ENCODE results near the gene KCNQ4.

KCNQ4 gene

DNA sequence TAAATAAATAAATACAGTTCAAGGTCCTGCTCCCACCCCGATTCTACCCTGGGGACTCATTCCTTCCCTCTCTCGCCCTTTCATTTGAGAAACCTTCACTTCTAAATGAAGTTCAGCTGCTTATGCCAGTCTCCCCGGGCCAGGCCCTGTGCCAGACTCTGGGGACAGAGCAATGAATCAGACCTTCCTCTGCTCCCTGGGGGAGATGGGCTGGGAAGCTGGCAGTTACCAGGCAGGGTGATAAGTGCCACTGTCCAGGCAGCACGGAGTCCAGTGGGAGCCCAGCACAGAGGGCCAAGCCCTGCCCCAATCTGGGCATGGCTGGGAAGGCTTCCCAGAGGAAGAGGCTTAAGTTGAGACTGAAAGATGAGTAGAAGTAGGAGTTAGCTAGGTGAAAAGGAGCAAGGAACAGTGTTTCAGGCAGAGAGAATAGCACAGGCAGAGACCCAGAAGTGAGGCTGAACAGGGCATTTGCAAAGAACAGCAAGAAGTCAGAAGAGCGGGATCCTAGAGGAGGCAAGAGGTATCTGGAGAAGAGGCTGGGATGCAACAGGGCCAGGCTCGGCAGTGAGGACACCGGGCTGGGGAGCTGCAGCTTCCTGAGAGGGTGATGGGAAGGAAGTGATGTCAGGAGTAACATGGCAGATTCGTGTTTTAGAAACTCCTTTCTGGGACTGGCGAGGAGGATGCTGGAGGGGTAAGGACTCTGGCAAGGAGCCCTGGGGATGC, 13.5 kb downstream of the KCNQ4 start:
- no peak for FAIRE-seq

DNA sequence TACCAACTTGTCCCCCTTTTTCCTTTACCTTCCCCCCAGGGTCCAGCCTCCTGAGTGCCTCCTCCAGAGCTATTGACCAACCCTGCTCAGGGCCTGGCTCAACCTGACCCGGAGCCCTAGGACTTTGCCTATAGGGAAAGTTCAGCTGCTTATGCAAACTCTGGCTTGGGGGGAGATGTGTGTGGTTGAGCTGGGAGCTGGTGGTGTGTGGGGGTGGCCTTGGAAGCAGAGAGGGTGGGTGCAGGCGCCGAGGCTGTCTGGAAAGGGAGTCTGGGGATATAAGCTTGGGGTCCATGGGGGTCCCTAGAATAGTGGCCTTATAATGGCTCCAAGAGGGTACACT, 14.1 kb downstream of the KCNQ4 start:
- FAIRE-seq = no peak

DNA sequence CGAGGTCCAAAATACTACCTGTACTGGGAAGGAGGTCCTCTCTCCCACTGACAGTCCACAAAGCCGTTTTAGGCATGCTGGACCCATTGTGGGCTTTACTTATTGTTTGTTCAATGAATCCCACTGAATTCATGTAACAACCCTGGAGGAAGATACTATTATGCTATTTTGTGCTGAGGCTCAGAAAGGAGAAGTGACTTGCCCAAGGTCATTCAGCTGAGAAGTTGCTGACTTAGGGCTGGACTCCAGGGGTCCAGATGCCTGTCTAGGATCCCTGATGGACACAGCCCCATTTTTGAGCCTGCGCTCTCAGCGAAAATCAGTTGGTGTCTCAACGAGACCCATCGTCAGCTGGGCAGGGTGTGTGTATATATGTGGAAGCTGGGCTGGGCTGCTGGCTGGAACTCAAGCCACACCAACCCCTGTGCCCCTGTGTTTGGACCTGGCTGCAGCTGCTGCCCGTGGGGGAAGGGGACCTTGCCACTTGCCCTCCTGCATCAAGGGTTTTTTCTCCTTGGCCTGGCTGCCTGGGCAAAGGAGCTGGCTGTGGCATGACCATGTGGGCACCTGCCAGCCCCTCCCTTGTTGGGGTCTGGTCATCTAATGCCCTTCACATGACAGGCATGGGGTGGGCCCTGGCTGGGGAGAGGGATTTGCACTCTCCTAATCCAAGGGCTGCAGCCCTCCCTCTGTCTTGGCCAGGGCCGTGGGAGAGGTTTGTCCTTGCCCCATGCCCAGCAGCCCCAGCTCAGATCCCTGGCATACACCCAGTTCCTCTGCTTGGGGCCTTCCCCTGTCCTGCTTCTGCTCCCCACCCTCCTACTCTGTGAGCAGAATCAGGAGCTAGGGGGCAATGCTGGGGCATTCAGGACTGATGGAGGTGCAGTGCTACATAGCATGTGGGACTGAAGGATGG, 15.0 kb downstream of the KCNQ4 start:
- FAIRE-seq = no peak

DNA sequence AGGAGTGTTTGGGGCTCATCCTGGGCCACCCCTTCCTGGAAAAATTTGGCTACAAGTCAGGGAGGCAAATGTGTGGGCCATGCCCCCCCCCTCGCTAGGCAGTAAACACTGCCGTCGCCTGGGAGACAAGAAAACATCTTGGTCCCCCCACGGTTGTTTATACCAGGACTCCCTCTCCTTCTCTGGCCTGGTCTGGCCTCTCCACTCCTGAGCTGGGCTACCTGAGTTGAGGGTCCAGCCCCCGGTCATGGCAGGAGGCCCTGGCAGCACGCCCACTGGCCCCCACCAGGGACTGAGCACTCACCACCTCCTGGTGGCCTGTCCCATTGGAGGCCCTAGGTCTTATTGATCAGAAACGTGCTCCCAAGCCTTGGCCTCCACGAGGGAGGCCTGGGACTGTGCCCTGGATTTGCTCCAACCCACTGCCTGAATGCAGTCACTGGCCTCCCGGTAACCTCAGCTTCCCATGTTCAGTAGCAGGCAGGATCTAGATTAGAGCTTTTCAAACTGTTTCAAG, 15.8 kb downstream of the KCNQ4 start:
- no peak for FAIRE-seq

DNA sequence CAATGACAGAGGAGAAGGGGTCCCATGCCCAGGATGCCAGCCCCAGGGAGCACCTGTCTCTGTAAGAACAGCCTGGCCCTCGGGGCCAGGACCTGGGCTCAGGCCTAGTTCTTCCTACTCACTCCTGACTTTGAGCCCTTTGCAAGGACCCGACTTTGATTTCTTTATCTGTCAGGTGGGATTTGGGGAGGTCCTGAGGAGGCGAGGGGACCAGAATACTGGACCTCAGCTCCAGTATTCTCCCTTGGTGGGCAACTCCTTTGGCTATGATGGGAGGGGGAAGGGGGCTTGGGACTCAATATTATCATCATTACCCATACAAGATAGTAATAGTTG, 18.1 kb downstream of the KCNQ4 start:
- no peak for FAIRE-seq

DNA sequence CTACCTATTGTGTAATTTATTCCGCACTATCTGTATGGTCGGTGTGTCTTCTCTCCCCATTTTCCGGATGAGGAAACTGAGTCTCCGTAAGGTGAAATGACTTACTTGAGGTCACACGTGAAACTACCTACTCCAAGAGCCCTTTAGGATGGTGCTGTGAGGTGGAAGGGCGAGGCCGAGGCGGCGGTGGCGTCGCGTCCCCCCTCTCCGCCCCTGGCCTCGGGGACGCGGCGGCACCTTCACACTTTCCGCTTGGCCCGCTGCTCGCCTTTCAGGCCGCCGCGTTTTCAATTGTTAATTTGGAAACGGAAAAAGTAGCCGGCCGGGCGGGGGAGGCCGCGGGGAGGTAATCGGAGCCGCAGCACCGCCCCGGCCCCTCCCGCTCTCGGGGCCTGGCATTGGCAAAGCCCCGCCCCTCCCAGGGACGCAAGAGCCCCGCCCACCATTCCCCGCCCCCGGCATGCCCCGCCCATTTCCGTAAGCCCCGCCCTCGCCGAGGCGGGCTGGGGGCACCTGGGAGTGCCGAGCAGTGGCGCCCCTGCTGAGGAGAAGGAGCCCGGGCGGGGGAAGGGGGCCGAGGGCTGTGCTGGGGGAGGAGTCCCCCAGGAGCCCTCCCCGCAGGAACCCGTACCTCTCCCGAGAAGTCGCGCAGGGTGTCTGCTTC, 18.6 kb downstream of the KCNQ4 start:
- no peak for FAIRE-seq

DNA sequence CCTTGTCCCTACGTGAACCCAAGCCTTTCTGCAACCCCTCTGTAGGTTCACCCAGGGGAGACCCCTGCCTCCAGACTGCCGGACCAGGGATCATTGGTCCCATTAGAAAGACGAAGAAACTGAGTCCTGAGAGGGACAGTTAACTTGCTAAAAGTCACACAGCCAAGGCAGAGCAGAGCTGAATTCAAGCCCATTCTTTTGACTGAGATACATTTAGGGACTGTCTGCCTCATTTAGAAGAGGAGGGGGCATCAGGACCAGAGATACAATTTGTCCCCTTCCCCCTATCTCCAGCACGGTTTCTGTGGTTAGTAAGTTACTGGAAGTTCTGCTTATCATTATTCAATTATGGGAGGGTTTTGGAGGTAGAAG, 19.1 kb downstream of the KCNQ4 start:
- no peak for FAIRE-seq

DNA sequence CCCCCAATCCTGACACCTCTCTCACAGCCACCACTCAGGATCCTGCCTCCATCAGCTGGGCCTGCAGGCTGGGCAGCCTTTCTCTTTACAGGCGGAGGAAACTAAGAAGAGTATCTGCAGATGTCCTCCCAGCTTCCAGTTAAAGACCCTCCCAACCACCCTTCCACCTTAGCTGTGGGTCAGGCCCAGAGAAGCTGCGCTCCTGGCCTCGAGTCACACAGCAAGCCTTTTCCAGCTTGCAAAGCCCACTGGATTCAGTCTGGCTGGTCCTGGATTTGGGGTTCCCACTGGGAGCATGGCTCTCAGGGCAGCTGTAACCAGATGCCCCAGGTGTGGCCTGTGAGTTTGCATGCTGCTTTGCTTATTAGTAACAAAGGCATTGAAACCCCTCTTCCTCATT, 19.9 kb downstream of the KCNQ4 start:
- no peak for FAIRE-seq

DNA sequence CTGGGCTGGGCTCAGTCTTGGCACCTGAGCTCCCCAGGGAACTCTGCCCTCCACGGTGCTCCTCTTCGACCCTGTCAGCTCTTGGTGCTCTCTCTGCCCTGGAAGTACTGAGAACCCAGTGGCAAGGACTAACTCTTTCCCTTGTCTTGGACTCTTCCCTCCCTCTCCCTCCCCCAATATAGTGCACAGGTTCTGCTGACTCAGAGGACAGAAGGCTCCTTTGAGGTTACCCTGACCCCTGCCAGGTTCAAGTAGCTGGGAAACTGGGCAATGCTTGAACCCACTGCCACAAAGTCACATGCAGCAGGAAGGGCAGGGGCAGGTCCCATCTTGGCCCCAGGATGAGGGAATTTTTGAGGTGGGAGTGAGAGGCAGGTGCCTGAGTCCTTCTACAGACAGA, 20.3 kb downstream of the KCNQ4 start:
- no peak for FAIRE-seq

DNA sequence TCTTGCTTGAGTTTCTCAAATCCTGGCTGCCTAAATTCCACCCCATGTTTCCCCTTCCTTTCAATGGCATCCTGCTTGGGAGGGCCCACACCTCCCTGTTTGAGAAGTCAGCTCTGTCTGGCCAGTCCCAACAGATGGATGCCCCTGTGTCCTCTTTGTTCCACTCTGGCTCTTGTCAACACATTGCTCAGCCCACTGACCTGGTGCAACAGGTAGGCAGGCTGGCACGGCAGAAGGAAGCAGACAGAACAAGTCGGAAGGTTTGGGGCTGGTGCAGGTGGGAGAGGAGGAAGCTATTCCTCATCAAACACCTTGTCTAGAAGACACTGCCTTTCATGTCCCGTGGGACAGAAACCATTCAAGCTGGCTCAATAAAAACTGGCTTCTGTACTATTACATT, 22.7 kb downstream of the KCNQ4 start:
- FAIRE-seq = no peak

DNA sequence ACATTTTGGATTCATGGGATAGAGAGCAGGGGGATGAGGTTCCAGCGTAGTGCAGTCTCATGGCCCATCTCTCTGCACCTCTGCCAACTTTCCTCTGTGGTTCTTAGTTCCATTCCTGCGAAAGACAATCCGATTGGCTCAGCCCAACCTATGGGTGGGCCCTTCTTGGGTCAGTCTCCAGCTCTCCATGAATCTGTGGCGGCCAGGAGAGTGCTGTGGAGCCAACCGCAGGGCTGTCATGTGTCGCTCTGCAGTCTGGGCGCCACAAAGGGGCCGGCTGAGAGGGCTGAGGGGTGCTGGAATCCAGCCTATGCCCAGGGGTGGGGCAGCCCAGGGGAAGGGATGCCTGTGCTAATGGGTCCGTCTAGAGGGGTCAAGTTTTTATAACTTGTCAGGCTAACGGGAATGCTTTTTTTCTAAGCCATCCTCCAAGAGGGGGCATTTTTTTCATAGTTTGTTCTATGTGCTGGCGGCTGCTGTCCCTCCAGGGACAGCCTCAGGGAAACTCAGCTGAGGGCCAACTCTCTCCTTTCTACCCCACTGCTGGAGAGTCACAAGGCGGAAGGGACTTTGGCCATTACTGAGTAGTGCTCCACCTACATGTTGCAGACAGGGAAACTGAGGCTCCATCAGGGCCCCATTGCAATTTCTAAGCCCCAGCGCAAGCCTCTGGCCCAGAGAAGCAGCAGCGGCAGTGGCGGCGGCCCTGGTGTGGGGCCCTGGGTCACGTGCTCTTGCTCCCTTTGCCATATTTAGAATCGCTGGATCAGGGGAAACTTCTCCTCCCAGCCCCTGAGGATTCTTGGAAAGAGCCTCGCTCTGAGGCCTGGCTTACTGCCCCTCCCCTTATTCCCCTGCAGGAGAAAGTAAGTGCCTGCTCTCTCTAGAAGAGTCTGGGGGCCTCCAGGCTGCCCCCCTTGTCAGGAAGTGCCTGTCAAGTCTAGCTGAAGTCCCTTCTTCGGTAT, 23.4 kb downstream of the KCNQ4 start:
- FAIRE-seq = no peak

DNA sequence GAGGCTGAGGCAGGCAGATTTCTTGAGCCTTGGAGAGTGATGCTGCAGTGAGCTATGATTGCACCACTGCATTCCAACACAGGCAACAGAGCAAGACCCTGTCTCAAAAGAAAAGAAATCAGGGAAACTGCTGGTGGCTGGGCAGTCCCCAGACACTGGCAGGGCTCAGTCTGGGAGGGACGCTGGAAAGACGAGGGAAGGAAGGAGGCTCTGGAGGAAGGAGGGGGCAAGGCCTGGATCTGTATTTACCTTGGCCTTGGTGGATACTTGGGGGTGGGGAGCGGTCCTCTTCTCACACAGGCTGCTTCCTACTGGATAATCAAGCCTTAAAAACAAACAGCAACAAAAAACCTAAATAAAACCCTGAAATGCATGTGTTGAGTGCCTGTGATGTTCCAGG, 24.4 kb downstream of the KCNQ4 start:
- FAIRE-seq = no peak

DNA sequence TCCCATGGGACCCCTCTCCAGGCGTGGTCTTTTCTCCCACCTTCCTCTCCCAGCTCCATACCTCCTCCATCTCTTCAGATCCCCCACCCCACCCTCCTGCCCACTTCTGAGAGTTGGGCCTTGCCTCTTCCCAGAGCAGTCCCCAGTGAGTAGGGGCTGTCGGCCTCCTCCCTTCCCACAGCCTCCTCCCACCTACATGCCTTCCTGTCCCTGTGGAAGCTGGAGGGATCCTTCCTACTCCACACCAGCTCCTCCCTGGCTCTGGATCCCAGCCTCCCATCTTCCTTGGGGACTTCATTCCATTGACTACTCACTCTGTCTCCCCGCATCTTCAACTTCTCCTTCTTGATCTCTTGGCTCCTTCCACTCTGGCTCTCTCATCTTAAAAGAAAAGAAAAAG, 24.9 kb downstream of the KCNQ4 start:
- no peak for FAIRE-seq

DNA sequence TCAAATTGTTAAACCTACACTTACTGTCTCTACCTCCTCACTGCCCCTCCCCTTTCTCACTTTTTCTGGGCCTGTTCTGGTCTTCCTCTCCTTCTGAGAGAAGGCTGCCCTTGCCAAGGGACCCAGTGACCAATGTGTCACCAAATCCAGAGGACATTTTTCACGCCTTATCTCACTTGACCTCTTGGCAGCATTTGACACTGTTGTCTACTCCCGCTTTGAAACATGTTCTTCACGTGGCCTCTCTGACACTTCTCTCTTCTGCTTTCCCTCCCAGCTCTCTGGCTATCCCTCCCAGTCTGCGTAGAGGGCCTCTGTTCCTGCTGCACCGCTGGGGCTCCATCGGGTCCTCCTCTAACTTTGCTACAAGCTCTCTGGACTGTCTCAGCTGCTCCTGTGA, 25.3 kb downstream of the KCNQ4 start:
- FAIRE-seq = no peak

DNA sequence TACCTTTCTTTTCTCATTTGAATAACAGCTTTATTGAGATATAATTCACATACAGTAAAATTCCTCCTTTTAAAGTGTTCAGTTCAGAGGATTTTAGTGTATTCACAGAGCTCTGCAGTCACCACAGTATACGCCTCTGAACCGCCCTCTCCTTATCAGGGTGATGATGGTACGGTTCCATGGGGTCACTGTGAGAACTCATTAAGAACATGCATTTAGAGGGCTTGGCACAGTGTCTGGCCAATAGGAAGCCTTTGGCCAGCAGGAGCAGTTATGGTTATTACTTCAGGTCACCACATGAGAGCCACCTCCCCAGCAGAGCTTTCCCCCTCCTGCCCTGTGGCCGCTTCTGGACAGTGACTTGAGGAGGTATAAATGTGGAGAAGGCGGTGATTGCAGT, 27.3 kb downstream of the KCNQ4 start:
- no peak for FAIRE-seq

DNA sequence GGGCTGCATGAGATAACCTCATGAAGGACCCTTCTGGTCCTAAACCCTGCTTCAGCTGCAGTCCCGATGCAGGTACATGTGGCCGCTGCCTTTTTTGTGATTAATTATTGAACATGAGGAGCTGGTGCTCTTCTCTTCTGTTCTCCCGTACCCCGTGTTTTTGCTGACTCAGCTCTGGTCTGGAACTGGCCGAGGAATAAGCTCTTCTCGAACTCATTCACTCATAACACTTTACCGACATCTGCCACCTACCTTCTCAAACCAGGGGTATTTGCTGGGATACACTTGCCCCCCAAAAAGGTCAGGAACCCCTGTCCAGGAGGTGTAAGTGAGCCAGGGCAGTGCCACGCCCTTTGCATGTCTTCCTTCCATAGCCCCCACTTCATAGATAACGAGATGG, 31.8 kb downstream of the KCNQ4 start:
- FAIRE-seq = no peak

DNA sequence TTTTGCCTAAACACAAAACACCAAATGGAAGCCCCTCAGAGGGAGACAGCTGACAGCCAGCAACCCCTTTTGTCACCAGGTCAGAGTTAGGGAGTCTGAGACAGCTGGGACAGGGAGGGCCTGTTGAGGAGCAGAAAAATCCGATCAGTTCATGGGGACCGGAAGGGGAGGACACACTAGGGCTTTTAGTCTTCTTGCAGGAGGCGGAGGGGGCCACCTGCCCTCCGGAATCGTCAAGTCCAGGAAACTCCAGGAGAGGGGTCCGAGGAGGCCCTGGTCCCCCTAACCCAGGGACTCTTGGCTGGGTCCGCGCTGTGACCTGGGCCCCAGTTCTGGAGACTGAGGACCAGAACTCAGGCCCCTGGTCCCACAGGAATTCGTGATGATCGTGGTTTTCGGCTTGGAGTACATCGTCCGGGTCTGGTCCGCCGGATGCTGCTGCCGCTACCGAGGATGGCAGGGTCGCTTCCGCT, 34.2 kb downstream of the KCNQ4 start:
- FAIRE-seq = no peak

DNA sequence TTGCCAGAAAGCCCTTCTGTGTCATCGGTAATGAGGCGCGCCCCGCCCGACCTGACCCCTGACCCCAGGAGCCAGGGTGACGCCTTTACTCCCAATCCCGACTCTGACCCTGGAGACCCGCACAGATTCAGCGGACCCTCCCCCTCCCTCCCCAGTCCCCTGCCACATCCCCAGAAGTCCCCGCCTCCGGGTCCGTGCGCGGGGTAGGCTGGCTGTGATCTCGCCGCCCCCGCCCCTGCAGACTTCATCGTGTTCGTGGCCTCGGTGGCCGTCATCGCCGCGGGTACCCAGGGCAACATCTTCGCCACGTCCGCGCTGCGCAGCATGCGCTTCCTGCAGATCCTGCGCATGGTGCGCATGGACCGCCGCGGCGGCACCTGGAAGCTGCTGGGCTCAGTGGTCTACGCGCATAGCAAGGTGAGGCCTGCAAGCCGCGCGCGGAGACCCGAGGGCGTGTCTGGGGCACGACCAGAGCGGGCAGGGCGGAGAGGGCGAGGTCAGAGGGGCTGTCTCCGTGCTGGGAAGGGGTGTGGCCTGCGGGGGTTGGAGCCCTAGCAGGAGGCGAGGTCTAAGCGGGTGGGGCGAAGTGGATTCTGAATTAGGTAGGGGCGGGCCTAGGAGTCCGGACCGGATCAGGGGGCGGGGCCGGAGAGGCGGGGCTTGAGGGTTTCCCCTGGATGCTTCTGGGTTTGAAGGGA, 34.8 kb downstream of the KCNQ4 start:
- FAIRE-seq = no peak

DNA sequence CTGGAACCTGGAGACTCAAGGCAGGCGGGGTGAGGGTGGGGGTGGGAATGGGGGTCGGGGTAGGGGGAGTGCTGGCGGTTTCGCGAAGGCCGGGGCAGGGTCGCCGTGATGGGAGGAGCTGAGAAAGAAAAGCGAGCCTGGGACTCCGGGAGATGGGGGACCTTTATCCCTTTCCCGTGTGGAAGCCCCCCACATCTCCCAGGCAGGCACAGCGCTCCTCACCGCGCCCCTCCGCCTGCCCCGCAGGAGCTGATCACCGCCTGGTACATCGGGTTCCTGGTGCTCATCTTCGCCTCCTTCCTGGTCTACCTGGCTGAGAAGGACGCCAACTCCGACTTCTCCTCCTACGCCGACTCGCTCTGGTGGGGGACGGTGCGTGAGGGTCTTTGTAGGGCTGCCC, 35.5 kb downstream of the KCNQ4 start:
- no peak for FAIRE-seq

DNA sequence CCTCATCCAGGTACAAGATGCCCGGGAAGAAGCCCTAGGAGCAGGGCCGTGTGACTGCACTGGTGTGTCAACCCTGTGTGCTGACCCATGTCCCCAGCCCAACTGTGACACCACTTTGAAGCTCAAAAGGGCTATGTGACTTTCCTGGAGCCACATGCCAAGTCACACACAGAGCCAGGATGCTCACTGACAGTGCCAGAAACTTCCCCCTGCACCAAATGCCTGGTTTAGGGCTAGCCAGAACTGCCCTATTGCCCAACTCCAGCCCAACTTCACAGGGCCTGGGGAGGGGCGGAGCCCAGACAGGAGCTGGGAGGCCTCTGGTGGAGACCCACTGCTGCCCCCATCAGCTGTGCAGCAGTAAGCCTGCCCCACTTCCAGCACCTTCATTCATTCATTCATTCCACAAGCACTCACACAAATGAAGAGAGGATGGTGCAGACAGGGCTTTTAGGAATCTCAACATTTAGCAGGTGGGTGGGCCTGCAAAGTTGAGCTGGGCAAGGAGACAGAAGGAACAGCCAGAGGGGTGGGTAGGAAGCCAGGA, 36.7 kb downstream of the KCNQ4 start:
- no peak for FAIRE-seq

DNA sequence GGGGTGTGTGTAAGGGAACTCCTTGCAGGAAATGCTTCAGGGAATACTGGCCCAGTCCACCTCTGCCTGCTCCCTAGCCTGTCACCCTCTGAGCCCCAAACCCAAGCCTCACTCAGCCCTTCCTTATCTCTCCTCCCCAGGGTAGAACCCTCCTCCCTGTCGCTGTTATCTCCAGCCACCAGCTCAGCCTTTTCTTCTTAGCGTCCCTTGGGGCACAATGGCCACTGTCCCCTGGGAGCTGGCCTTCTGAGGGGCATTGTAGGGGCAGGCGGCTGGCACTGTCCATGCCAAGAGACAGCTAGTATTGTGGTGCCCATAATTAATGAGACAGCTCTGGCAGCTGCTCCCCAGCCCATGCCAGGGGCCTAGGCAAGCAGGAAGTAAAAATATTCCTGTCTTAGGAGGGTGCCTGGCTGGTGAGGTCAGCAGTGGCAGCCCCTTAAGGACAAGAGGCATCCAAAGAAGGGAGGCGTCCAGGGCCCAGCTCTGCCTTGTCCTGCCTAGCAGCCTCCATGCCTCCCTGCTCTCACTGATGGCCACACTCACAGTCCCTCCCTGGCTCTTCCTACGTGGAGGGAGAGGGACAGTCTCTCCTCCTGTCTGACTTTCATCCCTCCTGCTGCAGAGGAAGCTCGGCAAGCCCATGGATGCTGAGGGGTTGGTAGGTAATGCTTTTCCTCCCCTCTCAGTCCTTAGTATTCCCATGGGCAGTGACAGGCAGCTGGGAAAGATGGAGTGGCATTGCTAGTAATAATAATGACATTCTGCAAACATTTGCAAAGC, 37.5 kb downstream of the KCNQ4 start:
- no peak for FAIRE-seq

All from islet of Langerhans (tissue), 1 donor.